ENCODE results near the gene RFNG.

The RFNG gene

GRCh38 chr17:82036634-82037091, 14.9 kb downstream of the RFNG start:
- TF ChIP-seq, protein P1, sequence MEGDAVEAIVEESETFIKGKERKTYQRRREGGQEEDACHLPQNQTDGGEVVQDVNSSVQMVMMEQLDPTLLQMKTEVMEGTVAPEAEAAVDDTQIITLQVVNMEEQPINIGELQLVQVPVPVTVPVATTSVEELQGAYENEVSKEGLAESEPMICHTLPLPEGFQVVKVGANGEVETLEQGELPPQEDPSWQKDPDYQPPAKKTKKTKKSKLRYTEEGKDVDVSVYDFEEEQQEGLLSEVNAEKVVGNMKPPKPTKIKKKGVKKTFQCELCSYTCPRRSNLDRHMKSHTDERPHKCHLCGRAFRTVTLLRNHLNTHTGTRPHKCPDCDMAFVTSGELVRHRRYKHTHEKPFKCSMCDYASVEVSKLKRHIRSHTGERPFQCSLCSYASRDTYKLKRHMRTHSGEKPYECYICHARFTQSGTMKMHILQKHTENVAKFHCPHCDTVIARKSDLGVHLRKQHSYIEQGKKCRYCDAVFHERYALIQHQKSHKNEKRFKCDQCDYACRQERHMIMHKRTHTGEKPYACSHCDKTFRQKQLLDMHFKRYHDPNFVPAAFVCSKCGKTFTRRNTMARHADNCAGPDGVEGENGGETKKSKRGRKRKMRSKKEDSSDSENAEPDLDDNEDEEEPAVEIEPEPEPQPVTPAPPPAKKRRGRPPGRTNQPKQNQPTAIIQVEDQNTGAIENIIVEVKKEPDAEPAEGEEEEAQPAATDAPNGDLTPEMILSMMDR (IDR thresholded peaks at IDR 0.05), result no peak

DNA sequence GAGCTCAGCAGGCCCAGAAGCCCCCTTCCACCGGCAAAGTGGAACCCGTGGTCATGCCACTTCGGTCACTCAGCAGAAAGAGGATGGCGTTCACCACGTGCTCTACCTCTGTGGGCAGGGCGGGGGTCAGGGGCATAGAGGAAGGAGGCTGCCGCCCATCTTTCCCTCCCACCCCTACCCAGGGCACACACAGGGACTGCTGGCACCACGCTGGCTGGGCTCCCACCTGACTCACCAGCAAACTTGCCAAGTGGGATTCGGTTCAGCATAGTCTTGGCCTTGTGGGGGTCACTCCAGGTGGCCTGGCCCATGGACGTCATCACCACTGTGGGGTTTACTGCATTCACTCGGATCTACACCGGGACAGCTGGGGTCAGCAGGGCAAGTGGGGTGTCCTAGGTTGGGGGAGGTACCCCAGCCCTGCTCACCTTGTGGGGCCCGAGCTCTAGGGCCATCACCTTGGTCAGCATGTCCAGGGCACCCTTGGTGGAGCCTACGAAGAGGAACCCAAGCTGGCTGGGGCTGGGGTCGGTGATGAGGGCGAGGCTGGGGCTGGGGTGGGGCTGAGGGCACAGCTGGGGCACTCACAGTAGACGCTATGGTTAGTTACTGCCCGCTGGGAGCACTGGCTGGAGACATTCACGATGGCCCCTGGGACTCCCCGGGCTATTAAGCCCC, 15.5 kb downstream of the RFNG start:
- TF ChIP-seq, protein P1 (IDR thresholded peaks at IDR 0.05), result no peak

- TF ChIP-seq, protein P1 (IDR thresholded peaks at IDR 0.05), result no peak
These were observed 16.1 kb downstream of the RFNG start for GRCh38 chr17:82035488-82035887.

GRCh38 chr17:82034371-82035011, 17.1 kb downstream of the RFNG start:
- TF ChIP-seq, protein P1 (IDR thresholded peaks at IDR 0.05), result no peak

GRCh38 chr17:82033359-82034085, 18.1 kb downstream of the RFNG start:
- TF ChIP-seq, protein P1 (IDR thresholded peaks at IDR 0.05), result no peak

DNA sequence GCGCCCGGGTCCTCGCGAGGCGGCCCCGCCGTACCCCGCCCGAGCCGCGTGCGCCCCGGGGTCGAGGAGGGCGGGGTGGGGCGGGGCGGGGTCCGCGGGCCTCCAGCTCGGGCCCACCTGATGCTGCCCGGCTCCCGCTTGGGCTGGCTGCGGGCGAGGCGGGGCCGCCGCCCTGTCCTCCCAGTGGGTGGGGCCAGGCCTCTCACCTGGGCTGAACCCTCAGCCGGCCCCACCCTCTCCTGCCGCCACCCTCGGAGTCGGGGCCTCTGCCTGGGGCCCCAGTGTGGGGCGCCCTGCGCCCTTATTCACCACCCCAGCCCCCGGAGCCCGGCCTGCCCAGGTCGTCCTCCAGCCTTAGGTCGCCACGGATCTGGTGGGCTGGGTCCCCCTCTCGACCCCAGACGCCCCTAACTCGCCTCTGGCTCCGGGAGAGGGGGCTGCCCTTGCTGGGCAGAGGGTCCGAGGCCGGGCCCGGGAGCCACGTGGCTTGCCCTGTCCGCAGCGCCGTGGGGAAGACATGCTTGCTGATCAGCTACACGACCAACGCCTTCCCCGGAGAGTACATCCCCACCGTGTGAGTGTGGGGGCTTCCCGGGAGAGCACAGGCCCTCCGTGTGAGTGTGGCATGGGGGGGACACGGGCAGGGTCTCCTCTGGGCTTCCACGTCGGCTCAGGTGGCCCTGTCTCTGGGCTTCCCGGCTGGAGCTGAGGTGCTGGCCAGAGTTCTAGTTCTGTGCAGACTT, 19.6 kb downstream of the RFNG start:
- TF ChIP-seq, protein P1 (IDR thresholded peaks at IDR 0.05), result no peak

DNA sequence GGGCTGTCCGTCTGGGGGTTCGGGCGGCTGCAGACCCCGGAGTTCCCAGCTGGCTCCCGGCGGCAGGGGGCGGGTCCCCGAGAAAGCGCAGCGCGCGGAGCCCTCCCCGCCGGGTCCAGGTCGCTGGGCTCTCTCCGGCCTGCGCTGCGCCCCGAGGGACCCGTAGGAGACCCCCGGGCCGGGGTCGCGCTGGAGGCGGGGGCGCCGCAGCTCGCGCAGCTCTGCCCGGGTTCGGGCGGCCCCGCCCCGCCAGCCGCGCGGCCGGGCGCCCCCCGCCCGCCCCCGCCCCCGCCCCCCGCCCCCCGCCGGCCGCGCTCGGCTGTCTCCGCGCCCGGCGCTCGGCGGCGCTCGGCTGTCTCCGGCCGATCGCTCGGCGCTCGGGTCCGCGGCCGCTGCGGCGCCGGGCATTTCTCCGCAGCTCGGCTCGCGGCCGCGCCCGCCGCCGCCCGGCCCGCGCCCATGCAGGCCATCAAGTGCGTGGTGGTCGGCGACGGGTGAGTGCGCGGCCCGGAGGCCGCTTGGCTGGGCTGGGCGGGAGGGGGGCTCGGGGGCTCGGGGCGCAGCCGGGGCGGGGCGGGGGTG, 20.2 kb downstream of the RFNG start, which contains the start of gene RAC3:
TSS of gene RAC3 (plus strand) at position 376 of the 582 bp plus-strand sequence. CDS start at position 460, 84 bp downstream.
- TF ChIP-seq, protein P1 (IDR thresholded peaks at IDR 0.05), result no peak

Data from LNCAP (cell line).